Activated naive CD4-positive, alpha-beta T cell treated with anti-CD3 and anti-CD28 coated beads, Interleukin-2, amount 50 U/mL, for 24 hours (primary cell): ENCODE results near the gene ULK3.

Source experiments
- H3K27ac Mint-ChIP-seq: one replicate; pipeline ENCODE4 v1.8.0; 2021; ENCODE audit warnings: mild to moderate bottlenecking, mixed read lengths
- H3K27me3 Mint-ChIP-seq: one replicate; pipeline ENCODE4 v1.8.0; 2021; ENCODE audit warnings: mixed read lengths
- H3K36me3 Mint-ChIP-seq: one replicate; pipeline ENCODE4 v1.8.0; 2021; ENCODE audit warnings: mixed read lengths
- H3K4me1 Mint-ChIP-seq: one replicate; pipeline ENCODE4 v1.8.0; 2021; ENCODE audit warnings: mixed read lengths
- H3K4me3 Mint-ChIP-seq: one replicate; pipeline ENCODE4 v1.8.0; 2021; ENCODE audit warnings: mild to moderate bottlenecking, mixed read lengths
- H3K9me3 Mint-ChIP-seq: one replicate; pipeline ENCODE4 v1.8.0; 2021; ENCODE audit warnings: mixed read lengths

Gene ULK3

GRCh38 chr15:74822233-74822632 is 20.7 kb downstream of the ULK3 start:
- no peaks in the 10 kb centered on the region for H3K36me3 Mint-ChIP-seq
- no peak overlapping the region for H3K27ac Mint-ChIP-seq
- peaks cover 2% of the 10 kb centered on the region for H3K27me3 Mint-ChIP-seq
- no peak overlapping the region for H3K4me3 Mint-ChIP-seq
- H3K4me1 Mint-ChIP-seq, result peaks cover 9% of the 10 kb centered on the region
- no peaks in the 10 kb centered on the region for H3K9me3 Mint-ChIP-seq

DNA sequence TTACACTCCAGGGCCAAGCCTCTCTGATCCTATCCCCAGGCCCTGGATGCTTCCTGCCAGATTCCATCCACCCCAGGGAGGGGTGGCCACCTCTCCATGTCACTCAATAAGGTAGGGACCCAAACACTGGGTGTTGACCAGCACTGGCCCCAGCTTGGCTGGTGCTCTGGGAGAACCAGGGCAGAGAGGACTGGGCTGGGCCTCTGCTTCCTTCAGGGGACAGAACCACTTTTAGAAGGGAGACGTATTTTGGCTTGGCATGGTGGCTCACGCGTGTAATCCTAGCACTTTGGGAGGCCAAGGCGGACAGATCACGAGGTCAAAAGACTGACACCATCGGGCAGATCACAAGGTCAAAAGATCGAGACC is 21.2 kb downstream of the ULK3 start:
- Mint-ChIP-seq H3K4me1 (peaks cover 5% of the 10 kb centered on the region), H3K27ac (no peak overlapping the region), H3K4me3 (no peak overlapping the region), H3K36me3 (no peaks in the 10 kb centered on the region), H3K9me3 (no peaks in the 10 kb centered on the region), H3K27me3 (peaks cover 2% of the 10 kb centered on the region)

DNA sequence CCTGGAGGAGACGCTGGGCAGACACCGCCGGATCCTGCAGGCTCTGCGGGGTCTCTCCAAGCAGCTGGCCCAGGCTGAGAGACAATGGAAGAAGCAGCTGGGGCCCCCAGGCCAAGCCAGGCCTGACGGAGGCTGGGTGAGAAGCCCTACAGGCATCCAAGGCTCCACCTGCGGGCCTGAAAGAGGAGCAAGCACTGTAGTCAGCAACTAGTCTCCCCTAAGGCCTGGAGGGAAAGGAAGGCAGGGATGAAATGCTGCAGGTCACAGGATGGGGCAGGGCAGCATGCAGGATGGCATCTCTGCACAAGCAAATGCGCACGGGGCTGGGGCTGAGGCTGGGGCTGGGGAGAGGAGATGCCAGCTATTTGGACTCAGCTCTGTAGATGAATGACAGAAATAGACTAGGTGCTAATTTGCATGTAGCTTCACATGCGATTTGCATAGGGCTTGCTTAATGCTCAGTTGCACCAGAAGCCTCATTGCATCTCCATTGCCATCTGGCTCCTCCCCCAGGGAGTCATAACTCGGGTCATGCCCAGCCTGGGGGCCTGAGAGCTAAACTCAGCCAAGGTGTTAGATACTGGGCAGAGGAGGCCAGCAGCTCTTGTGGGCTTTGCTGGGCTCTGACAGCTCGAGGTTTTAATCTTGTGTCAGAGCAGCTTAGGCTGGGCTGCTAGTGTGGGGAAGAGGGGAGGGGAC is 21.7 kb downstream of the ULK3 start:
- H3K4me1 Mint-ChIP-seq, result peaks cover 5% of the 10 kb centered on the region
- H3K27me3 Mint-ChIP-seq, result peaks cover 2% of the 10 kb centered on the region
- no peaks in the 10 kb centered on the region for H3K36me3 Mint-ChIP-seq
- no peaks in the 10 kb centered on the region for H3K9me3 Mint-ChIP-seq
- H3K4me3 Mint-ChIP-seq, result no peak overlapping the region
- no peak overlapping the region for H3K27ac Mint-ChIP-seq

DNA sequence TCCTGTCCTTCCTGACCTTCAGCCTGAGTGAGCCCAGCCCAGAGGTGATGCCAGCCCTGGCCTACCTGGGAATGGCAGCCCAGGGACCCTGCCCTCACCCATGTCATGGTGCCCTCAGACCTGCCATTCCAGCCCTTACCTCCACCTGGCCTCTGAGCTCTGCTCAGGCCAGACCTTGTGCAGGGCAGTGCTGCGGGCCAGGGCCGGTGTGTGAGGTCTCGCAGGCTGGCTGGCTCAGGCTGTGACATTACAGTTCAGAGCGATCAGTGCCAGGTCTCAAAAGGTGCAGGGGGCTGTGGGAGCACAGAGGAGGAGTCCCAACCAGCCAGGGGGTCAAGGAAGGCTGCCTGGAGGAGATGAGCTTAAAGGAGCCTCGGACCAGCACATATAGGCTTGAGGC is 22.9 kb downstream of the ULK3 start:
- H3K4me1 Mint-ChIP-seq, result peaks cover 5% of the 10 kb centered on the region
- H3K27ac Mint-ChIP-seq, result no peak overlapping the region
- H3K9me3 Mint-ChIP-seq, result no peaks in the 10 kb centered on the region

DNA sequence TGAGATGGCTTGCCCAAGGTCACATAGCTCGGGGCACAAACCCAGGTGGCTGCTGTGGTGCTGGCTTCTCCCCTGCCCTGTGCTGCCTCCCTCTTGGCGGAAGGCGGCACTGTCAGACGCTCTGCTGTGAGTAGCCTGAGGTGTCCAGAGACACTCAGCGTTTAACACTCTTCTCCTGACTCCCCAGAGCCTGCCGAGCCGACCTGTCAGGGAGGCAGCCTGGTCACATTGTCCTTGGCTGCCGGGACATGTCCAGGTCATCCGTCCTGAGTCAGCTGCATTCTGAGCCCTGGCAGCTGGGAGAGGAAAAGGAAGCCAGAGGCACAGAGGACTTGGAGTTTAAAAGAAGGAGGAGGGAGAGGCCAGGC is 25.6 kb downstream of the ULK3 start:
- no peak overlapping the region for H3K4me3 Mint-ChIP-seq
- no peaks in the 10 kb centered on the region for H3K9me3 Mint-ChIP-seq
- H3K27me3 Mint-ChIP-seq, result no peaks in the 10 kb centered on the region
- H3K36me3 Mint-ChIP-seq, result no peaks in the 10 kb centered on the region
- peaks cover 5% of the 10 kb centered on the region for H3K4me1 Mint-ChIP-seq
- H3K27ac Mint-ChIP-seq, result no peak overlapping the region

More for the DNA sequence above, 22.9 kb downstream of the ULK3 start:
- H3K27me3 Mint-ChIP-seq, result no peaks in the 10 kb centered on the region
- H3K36me3 Mint-ChIP-seq, result no peaks in the 10 kb centered on the region
- no peak overlapping the region for H3K4me3 Mint-ChIP-seq

DNA sequence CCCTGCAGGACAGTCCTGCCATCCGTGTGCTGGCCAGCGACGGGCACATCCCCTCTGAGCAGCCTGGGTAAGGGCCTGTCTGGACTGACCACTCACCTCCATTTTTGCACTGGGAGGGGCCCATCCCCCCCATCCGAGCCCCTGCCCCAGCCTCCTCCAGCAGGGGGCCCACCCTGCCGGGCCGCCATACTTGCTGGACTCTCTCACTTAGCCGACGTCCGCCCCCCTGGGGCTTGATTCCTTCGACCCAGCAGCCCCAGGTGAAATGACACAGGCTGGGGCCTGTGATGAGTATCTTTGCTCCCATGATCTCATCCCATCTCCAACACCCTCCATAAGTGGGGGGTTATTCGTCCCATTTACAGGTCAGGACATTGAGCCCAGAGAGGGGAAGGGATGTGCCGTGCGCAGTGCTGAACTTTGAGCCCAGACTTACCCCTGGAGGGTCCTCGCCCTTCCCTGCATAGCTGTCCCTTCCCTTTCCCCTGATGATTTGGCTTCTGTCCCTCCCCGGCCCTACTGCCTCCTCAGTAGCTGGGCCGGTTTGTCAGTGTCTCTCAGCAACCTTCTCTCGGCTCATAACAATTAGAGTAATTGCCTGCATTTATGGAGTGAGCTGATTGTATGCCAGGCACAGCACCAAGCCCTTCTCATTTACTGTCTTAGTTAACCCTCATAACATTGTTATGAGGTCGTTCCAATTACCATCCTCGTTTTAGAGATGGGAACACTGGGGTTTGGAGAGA is 26.2 kb downstream of the ULK3 start:
- Mint-ChIP-seq H3K36me3 (no peaks in the 10 kb centered on the region), H3K4me3 (no peak overlapping the region), H3K4me1 (peaks cover 5% of the 10 kb centered on the region), H3K9me3 (no peaks in the 10 kb centered on the region), H3K27ac (no peak overlapping the region), H3K27me3 (no peaks in the 10 kb centered on the region)

GRCh38 chr15:74815961-74816360 is 27.0 kb downstream of the ULK3 start:
- H3K4me3 Mint-ChIP-seq, result no peak overlapping the region
- H3K27ac Mint-ChIP-seq, result no peak overlapping the region

GRCh38 chr15:74815121-74815934 is 27.6 kb downstream of the ULK3 start:
- no peaks in the 10 kb centered on the region for H3K36me3 Mint-ChIP-seq
- no peak overlapping the region for H3K27ac Mint-ChIP-seq
- H3K9me3 Mint-ChIP-seq, result no peaks in the 10 kb centered on the region
- peaks cover 5% of the 10 kb centered on the region for H3K4me1 Mint-ChIP-seq
- H3K27me3 Mint-ChIP-seq, result no peaks in the 10 kb centered on the region
- no peak overlapping the region for H3K4me3 Mint-ChIP-seq

More at GRCh38 chr15:74815961-74816360, 27.0 kb downstream of the ULK3 start:
- Mint-ChIP-seq H3K9me3 (no peaks in the 10 kb centered on the region), H3K4me1 (peaks cover 5% of the 10 kb centered on the region), H3K36me3 (no peaks in the 10 kb centered on the region), H3K27me3 (no peaks in the 10 kb centered on the region)

GRCh38 chr15:74812533-74812932 is 30.4 kb downstream of the ULK3 start, which contains the start of gene LMAN1L:
Gene LMAN1L, plus strand, starts transcription at chr15:74812835. Its CDS starts 20 bp downstream, at chr15:74812855.
- Mint-ChIP-seq H3K4me3 (no peak within 1 kb of the TSS), H3K9me3 (no peaks in the 10 kb centered on the region), H3K27me3 (no peaks in the 10 kb centered on the region), H3K4me1 (peaks cover 17% of the 10 kb centered on the region), H3K36me3 (no peaks in the 10 kb centered on the region), H3K27ac (peak within 1 kb of the TSS; percentile 52)

GRCh38 chr15:74809956-74810355 is 33.0 kb downstream of the ULK3 start:
- Mint-ChIP-seq H3K4me3 (no peak overlapping the region), H3K36me3 (no peaks in the 10 kb centered on the region), H3K27me3 (no peaks in the 10 kb centered on the region), H3K9me3 (no peaks in the 10 kb centered on the region), H3K4me1 (peaks cover 28% of the 10 kb centered on the region), H3K27ac (no peak overlapping the region)

GRCh38 chr15:74809242-74809641 is 33.7 kb downstream of the ULK3 start:
- H3K4me1 Mint-ChIP-seq, result peaks cover 28% of the 10 kb centered on the region
- H3K27me3 Mint-ChIP-seq, result no peaks in the 10 kb centered on the region
- H3K9me3 Mint-ChIP-seq, result no peaks in the 10 kb centered on the region
- H3K36me3 Mint-ChIP-seq, result no peaks in the 10 kb centered on the region
- H3K27ac Mint-ChIP-seq, result peak overlapping the region; percentile 76
- H3K4me3 Mint-ChIP-seq, result no peak overlapping the region

GRCh38 chr15:74808840-74809229 is 34.1 kb downstream of the ULK3 start:
- H3K27ac Mint-ChIP-seq, result peak overlapping the region; percentile 77
- no peaks in the 10 kb centered on the region for H3K9me3 Mint-ChIP-seq
- peaks cover 2% of the 10 kb centered on the region for H3K36me3 Mint-ChIP-seq
- H3K27me3 Mint-ChIP-seq, result no peaks in the 10 kb centered on the region
- no peak overlapping the region for H3K4me3 Mint-ChIP-seq
- H3K4me1 Mint-ChIP-seq, result peaks cover 28% of the 10 kb centered on the region

DNA sequence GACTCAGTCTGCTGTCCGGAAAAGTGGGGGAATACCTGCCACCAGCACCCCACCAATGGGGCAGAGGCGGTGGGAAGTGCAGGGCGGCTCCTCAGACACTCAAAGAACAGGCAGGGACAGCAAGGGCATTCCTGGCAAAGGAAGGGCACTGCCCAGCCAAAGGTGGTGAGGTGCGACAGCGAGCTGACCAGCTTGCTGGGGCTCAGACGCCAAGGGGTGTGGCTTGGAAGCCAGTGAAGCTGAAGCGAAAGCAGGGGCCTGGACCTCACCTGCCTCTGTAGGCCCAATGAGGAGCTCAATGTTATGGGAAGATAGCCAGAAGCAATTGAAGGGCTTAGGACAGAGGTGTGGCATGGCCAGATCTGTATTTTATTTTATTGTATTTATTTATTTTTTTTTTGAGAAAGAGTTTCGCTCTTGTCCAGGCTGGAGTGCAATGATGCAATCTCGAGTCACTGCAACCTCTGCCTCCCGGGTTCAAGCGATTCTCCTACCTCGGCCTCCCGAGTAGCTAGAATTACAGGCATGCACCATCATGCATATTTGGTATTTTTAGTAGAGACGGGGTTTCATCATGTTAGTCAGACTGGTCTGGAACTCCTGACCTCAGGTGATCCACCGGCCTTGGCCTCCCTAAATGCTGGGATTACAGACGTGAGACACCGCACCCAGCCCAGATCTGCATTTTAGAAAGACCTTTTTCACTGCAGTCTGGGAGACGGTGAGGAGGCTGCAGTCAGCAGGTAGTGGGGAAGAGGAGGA is 34.7 kb downstream of the ULK3 start:
- H3K27me3 Mint-ChIP-seq, result no peaks in the 10 kb centered on the region
- peaks cover 28% of the 10 kb centered on the region for H3K4me1 Mint-ChIP-seq
- H3K4me3 Mint-ChIP-seq, result no peak overlapping the region
- no peaks in the 10 kb centered on the region for H3K9me3 Mint-ChIP-seq
- H3K36me3 Mint-ChIP-seq, result peaks cover 2% of the 10 kb centered on the region
- H3K27ac Mint-ChIP-seq, result peak overlapping the region; percentile 85

GRCh38 chr15:74807282-74807681 is 35.7 kb downstream of the ULK3 start:
- Mint-ChIP-seq H3K27me3 (no peaks in the 10 kb centered on the region), H3K36me3 (peaks cover 2% of the 10 kb centered on the region), H3K9me3 (no peaks in the 10 kb centered on the region), H3K4me1 (peaks cover 28% of the 10 kb centered on the region), H3K4me3 (no peak overlapping the region), H3K27ac (peak overlapping the region; percentile 60)

- Mint-ChIP-seq H3K27me3 (no peaks in the 10 kb centered on the region), H3K4me1 (peaks cover 32% of the 10 kb centered on the region), H3K9me3 (no peaks in the 10 kb centered on the region), H3K27ac (peak overlapping the region; percentile 76), H3K36me3 (peaks cover 2% of the 10 kb centered on the region), H3K4me3 (no peak overlapping the region)
These were observed 38.0 kb downstream of the ULK3 start for GRCh38 chr15:74804935-74805334.
